ENCODE measurements around the gene CSTF3. TPM values are rescaled to one million over a fixed set of nuclear protein-coding genes. Genes with fewer than 3 reads are reported as not detected.
"Not testable (repeated sequence)": the region's sequence is repeated elsewhere in the genome, so short reads cannot be mapped to it uniquely, and the experiment has no call there.

The CSTF3 gene
- total and polyA plus RNA-seq, 8 donors = 1.8 to 47.9 (median 11.3) TPM

GRCh38 chr11:33178443-33179180 is 17.3 kb upstream of the CSTF3 start:
- no peak overlapping the region for H3K27ac ChIP-seq
- H3K4me1 ChIP-seq = peaks cover 16 to 37% (median 24%) of the 10 kb centered on the region in 4 donors
- no peaks in the 10 kb centered on the region for H3K9me3 ChIP-seq
- H3K27me3 ChIP-seq = no peaks in the 10 kb centered on the region
- no peak overlapping the region for H3K4me3 ChIP-seq
- TF ChIP-seq POLR2AphosphoS5 (IDR thresholded peaks at IDR 0.05) (no peak), EP300 (IDR thresholded peaks at IDR 0.05) (no peak), POLR2A (IDR thresholded peaks at IDR 0.05) (no peak)
- TF ChIP-seq, protein P1, sequence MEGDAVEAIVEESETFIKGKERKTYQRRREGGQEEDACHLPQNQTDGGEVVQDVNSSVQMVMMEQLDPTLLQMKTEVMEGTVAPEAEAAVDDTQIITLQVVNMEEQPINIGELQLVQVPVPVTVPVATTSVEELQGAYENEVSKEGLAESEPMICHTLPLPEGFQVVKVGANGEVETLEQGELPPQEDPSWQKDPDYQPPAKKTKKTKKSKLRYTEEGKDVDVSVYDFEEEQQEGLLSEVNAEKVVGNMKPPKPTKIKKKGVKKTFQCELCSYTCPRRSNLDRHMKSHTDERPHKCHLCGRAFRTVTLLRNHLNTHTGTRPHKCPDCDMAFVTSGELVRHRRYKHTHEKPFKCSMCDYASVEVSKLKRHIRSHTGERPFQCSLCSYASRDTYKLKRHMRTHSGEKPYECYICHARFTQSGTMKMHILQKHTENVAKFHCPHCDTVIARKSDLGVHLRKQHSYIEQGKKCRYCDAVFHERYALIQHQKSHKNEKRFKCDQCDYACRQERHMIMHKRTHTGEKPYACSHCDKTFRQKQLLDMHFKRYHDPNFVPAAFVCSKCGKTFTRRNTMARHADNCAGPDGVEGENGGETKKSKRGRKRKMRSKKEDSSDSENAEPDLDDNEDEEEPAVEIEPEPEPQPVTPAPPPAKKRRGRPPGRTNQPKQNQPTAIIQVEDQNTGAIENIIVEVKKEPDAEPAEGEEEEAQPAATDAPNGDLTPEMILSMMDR (IDR thresholded peaks at IDR 0.05) = no peak
- 30 to 46% (median 30%) methylated on average over 5 of the region's 5 CpGs for WGBS, 5 donors
- H3K36me3 ChIP-seq = no peaks in the 10 kb centered on the region
- DNase-seq = no peak
- intact Hi-C loops (cut with DNase I; ENCODE audit: low total_unique reads) = no loop called here

GRCh38 chr11:33177676-33178336 is 16.5 kb upstream of the CSTF3 start:
- intact Hi-C loops (cut with DNase I; ENCODE audit: low total_unique reads) = no loop called here
- Histone ChIP-seq H3K4me3 (no peak overlapping the region), H3K4me1 (peaks cover 11 to 30% (median 21%) of the 10 kb centered on the region in 4 donors), H3K27me3 (no peaks in the 10 kb centered on the region), H3K9me3 (no peaks in the 10 kb centered on the region), H3K36me3 (no peaks in the 10 kb centered on the region), H3K27ac (no peak overlapping the region)
- no peak for DNase-seq
- WGBS, 5 donors = 83 to 92% (median 90%) methylated on average over 8 of the region's 8 CpGs
- TF ChIP-seq, protein P1 (IDR thresholded peaks at IDR 0.05) = no peak
- TF ChIP-seq POLR2AphosphoS5 (IDR thresholded peaks at IDR 0.05) = no peak
- TF ChIP-seq POLR2A (IDR thresholded peaks at IDR 0.05) = no peak
- no peak for TF ChIP-seq EP300 (IDR thresholded peaks at IDR 0.05)

DNA sequence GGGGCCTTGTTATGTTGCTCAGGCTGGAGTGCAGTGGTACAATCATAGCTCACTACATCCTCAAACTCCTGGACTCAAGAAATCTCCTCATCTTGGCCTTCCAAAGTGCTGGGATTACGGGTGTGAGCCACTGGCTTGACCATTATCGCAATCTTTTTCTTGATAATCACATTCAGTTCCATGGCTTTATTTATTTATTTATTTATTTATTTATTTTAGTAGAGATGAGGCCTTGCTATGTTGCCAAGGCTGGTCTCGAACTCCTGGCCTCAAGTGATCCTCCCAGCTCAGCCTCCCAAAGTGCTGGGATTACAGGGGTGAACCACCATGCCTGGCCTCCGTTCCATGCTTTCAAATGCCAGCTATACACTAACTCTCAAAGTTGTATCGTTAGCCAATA is 15.5 kb upstream of the CSTF3 start:
- H3K36me3 ChIP-seq; DNase-seq; H3K27me3 ChIP-seq; H3K4me3 ChIP-seq; intact Hi-C loops (cut with DNase I; ENCODE audit: low total_unique reads); H3K27ac ChIP-seq; H3K9me3 ChIP-seq: not testable (repeated sequence)
- WGBS, 5 donors = 87 to 99% (median 97%) methylated on average over 5 of the region's 5 CpGs
- peaks cover 6 to 24% (median 14%) of the 10 kb centered on the region in 4 donors for H3K4me1 ChIP-seq

- no peak for TF ChIP-seq POLR2AphosphoS5 (IDR thresholded peaks at IDR 0.05)
- TF ChIP-seq, protein P1 (IDR thresholded peaks at IDR 0.05) = no peak
- TF ChIP-seq POLR2A (IDR thresholded peaks at IDR 0.05) = no peak
- TF ChIP-seq EP300 (IDR thresholded peaks at IDR 0.05) = no peak
- DNase-seq = no peak
- Histone ChIP-seq H3K27me3 (no peaks in the 10 kb centered on the region), H3K27ac (no peak overlapping the region), H3K4me1 (peaks cover 0 to 23% (median 9%) of the 10 kb centered on the region in 4 donors), H3K4me3 (no peak overlapping the region), H3K36me3 (no peaks in the 10 kb centered on the region), H3K9me3 (no peaks in the 10 kb centered on the region)
- WGBS, 5 donors = 67 to 90% (median 82%) methylated on average over 2 of the region's 2 CpGs
- intact Hi-C loops (cut with DNase I; ENCODE audit: low total_unique reads) = no loop called here
Observed at GRCh38 chr11:33172996-33173395, 11.7 kb upstream of the CSTF3 start.

- no peak for DNase-seq
- no peak overlapping the region for H3K4me3 ChIP-seq
- no peak overlapping the region for H3K27ac ChIP-seq
- H3K9me3 ChIP-seq = no peaks in the 10 kb centered on the region
- TF ChIP-seq EP300 (IDR thresholded peaks at IDR 0.05) (no peak), POLR2A (IDR thresholded peaks at IDR 0.05) (no peak), POLR2AphosphoS5 (IDR thresholded peaks at IDR 0.05) (no peak)
- TF ChIP-seq, protein P1 (IDR thresholded peaks at IDR 0.05) = no peak
- peaks cover 0 to 25% (median 10%) of the 10 kb centered on the region in 4 donors for H3K4me1 ChIP-seq
- no peaks in the 10 kb centered on the region for H3K36me3 ChIP-seq
- 94 to 100% (median 98%) methylated on average over 5 of the region's 5 CpGs for WGBS, 5 donors
- intact Hi-C loops (cut with DNase I; ENCODE audit: low total_unique reads) = no loop called here
- H3K27me3 ChIP-seq = no peaks in the 10 kb centered on the region
Observed at GRCh38 chr11:33172345-33172744, 11.1 kb upstream of the CSTF3 start.
